Neural cell (in vitro differentiated cells): ENCODE results near the gene CRAT.

Experiments
- POLR2AphosphoS5 ChIP-seq: IDR thresholded peaks from 2 replicates; pipeline ENCODE4 v1.6.1; 2012
- TF ChIP-seq, protein P1 (sequence below): fragments of 450-650 bp; IDR thresholded peaks from 2 replicates; pipeline ENCODE4 v1.5.1; 2014; ENCODE audit warnings: antibody characterized with exemption, mild to moderate bottlenecking, moderate library complexity; ENCODE audit not compliant: poor library complexity, severe bottlenecking

- TF ChIP-seq, protein P1, sequence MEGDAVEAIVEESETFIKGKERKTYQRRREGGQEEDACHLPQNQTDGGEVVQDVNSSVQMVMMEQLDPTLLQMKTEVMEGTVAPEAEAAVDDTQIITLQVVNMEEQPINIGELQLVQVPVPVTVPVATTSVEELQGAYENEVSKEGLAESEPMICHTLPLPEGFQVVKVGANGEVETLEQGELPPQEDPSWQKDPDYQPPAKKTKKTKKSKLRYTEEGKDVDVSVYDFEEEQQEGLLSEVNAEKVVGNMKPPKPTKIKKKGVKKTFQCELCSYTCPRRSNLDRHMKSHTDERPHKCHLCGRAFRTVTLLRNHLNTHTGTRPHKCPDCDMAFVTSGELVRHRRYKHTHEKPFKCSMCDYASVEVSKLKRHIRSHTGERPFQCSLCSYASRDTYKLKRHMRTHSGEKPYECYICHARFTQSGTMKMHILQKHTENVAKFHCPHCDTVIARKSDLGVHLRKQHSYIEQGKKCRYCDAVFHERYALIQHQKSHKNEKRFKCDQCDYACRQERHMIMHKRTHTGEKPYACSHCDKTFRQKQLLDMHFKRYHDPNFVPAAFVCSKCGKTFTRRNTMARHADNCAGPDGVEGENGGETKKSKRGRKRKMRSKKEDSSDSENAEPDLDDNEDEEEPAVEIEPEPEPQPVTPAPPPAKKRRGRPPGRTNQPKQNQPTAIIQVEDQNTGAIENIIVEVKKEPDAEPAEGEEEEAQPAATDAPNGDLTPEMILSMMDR: no peak
- TF ChIP-seq POLR2AphosphoS5: no peak
Measured at GRCh38 chr9:129137292-129138143, 26.9 kb upstream of the CRAT start.
